Ovary (tissue), 9 donors: ENCODE measurements around the gene EPYC. TPM values are rescaled to one million over a fixed set of nuclear protein-coding genes. Genes with fewer than 3 reads are reported as not detected.

Experiments
- DNase-seq, 5 donors: peaks; one replicate each; pipeline ENCODE4 v3.0.0-alpha.2; 2019 to 2020
- H3K27ac ChIP-seq, 2 donors: fragments of 200-600 bp; one replicate each; pipeline versions ENCODE4 v1.5.1 to v1.8.0; 2019 to 2022
- H3K27me3 ChIP-seq: fragments of 200-600 bp; one replicate; pipeline ENCODE4 v1.8.0; 2022
- H3K36me3 ChIP-seq: fragments of 200-600 bp; sonication (generic); one replicate; pipeline ENCODE4 v1.5.1; 2019
- H3K4me1 ChIP-seq: one replicate; pipeline ENCODE4 v1.8.1; 2013; ENCODE audit warnings: mild to moderate bottlenecking, moderate library complexity; ENCODE audit not compliant: insufficient read depth
- H3K4me3 ChIP-seq: fragments of 200-600 bp; sonication (generic); one replicate; pipeline ENCODE4 v1.5.1; 2017
- H3K9me3 ChIP-seq, 2 donors: fragments of 200-600 bp in 1 of 2; sonication (generic) in 1 of 2; one replicate each; pipeline versions ENCODE4 v1.5.1 to v1.8.1; 2013 to 2019; ENCODE audit warnings: mild to moderate bottlenecking in 1 of 2, moderate library complexity in 1 of 2
- CTCF ChIP-seq, 3 donors: fragments of 450-650 bp in 2 of 3; fragments of 200-600 bp in 1 of 3; IDR thresholded peaks; one replicate each; pipeline versions ENCODE4 v1.5.1 to v1.8.0; 2016 to 2022; ENCODE audit warnings: antibody characterized with exemption in 3 of 3, mild to moderate bottlenecking in 1 of 3
- EP300 ChIP-seq: sonication (generic); formaldehyde crosslinking; IDR thresholded peaks from one replicate; pipeline ENCODE4 v1.6.1; 2017; ENCODE audit warnings: antibody characterized with exemption
- POLR2A ChIP-seq: fragments of 450-650 bp; IDR thresholded peaks from one replicate; pipeline ENCODE4 v1.6.1; 2017; ENCODE audit warnings: antibody characterized with exemption, mild to moderate bottlenecking, moderate library complexity
- WGBS, 3 donors: extraction: QIAGEN DNeasy Blood & Tissue Kit in 1 of 3; methylation state at CpG; one replicate each; pipeline versions ENCODE4 v1.1.5 to v1.1.7; 2013 to 2017; 5-methylcytosine and 5-hydroxymethylcytosine counted together
- intact Hi-C, 4 donors: fragments of 100-400 bp; cut with DNase I; formaldehyde crosslinking; loops; one replicate each; pipeline versions ENCODE4 v1.11.0 to v1.15.1; 2022 to 2023
- polyA plus RNA-seq, 2 donors: library from polyadenylated mRNA; stranded (reverse); fragments of 200-250 nt in 1 of 2; fragments of 350-450 nt in 1 of 2; fragmentation: Illumina TruSeq in 1 of 2; extraction: RNeasy Lipid Tissue Mini Kit (QIAGEN cat#74804) in 1 of 2; gene quantifications; one replicate each; pipeline ENCODE4 v1.2.3, GENCODE V29; 2013 to 2014
- total RNA-seq, 7 donors: library from RNA; depleted of rRNA in 2 of 7; stranded (reverse); fragments of >200 nt in 2 of 7; fragmentation: NEBNext Ultra II Directional in 3 of 7; extraction: Animal tissue kit (Norgen Biotek cat#: 25700) in 3 of 7; gene quantifications; one replicate each; pipeline versions ENCODE4 v1.1.0 to v1.2.4, GENCODE V29; 2016 to 2023
- donor health status: DM: no; HTN: no; CAD: no; lungs with moderate emphysema.
- donor health status: DM: no; HTN: no; CAD: no.
- donor health status: Bipolar disorder and iron deficiency.
- donor health status: DM: yes; HTN: yes; CAD: no.
- donor health status: DM: no; HTN: no; CAD: no.
- donor health status: DM: yes; HTN: yes; CAD: no.

EPYC gene
- total and polyA plus RNA-seq, 9 donors = 0.16 to 0.43 (median 0.24) TPM; not detected in 6

- DNase-seq = no peak
- no peaks in the 10 kb centered on the region for H3K27me3 ChIP-seq
- no peak for TF ChIP-seq CTCF (IDR thresholded peaks at IDR 0.05)
- no peak for TF ChIP-seq POLR2A
- TF ChIP-seq EP300 = no peak
- no peak overlapping the region for H3K4me3 ChIP-seq
- intact Hi-C loops = no loop called here
- no peaks in the 10 kb centered on the region for H3K36me3 ChIP-seq
- 75 to 87% (median 84%) methylated on average over 2 of the region's 2 CpGs for WGBS, 3 donors
- H3K9me3 ChIP-seq = no peaks in the 10 kb centered on the region
- H3K4me1 ChIP-seq = no peaks in the 10 kb centered on the region
- H3K27ac ChIP-seq = no peak overlapping the region
These were observed 40.2 kb downstream of the EPYC start for GRCh38 chr12:90964616-90965015.

GRCh38 chr12:90963946-90964345 lies 40.8 kb downstream of the EPYC start:
- Histone ChIP-seq H3K9me3 (no peaks in the 10 kb centered on the region), H3K36me3 (no peaks in the 10 kb centered on the region), H3K27me3 (no peaks in the 10 kb centered on the region), H3K4me1 (no peaks in the 10 kb centered on the region), H3K4me3 (no peak overlapping the region), H3K27ac (no peak overlapping the region)
- WGBS, 3 donors = 66 to 81% (median 75%) methylated on average over 6 of the region's 6 CpGs
- DNase-seq = no peak
- no peak for TF ChIP-seq EP300
- TF ChIP-seq POLR2A = no peak
- TF ChIP-seq CTCF (IDR thresholded peaks at IDR 0.05) = no peak
- intact Hi-C loops = no loop called here

- Histone ChIP-seq H3K27ac (no peak overlapping the region), H3K9me3 (no peaks in the 10 kb centered on the region), H3K27me3 (no peaks in the 10 kb centered on the region), H3K4me3 (no peak overlapping the region), H3K4me1 (no peaks in the 10 kb centered on the region), H3K36me3 (no peaks in the 10 kb centered on the region)
- intact Hi-C loops = no loop called here
- DNase-seq = no peak
- WGBS, 3 donors = 93 to 96% (median 93%) methylated on average over 4 of the region's 4 CpGs
- no peak for TF ChIP-seq EP300
- TF ChIP-seq POLR2A = no peak
- TF ChIP-seq CTCF (IDR thresholded peaks at IDR 0.05) = no peak
These were observed 43.6 kb downstream of the EPYC start for GRCh38 chr12:90961154-90961553.

- no peak overlapping the region for H3K4me3 ChIP-seq
- no peaks in the 10 kb centered on the region for H3K27me3 ChIP-seq
- intact Hi-C loops = no loop called here
- H3K36me3 ChIP-seq = no peaks in the 10 kb centered on the region
- no peak overlapping the region for H3K27ac ChIP-seq
- H3K4me1 ChIP-seq = no peaks in the 10 kb centered on the region
- TF ChIP-seq CTCF (IDR thresholded peaks at IDR 0.05) (peak in 2 of 3 donors; percentile 48 to 66), POLR2A (no peak)
- no peaks in the 10 kb centered on the region for H3K9me3 ChIP-seq
- WGBS, 3 donors = 0 to 3% (median 2%) methylated on average over 4 of the region's 4 CpGs
- peak in 1 of 5 donors; percentile 35 for DNase-seq
These were observed 45.1 kb downstream of the EPYC start for GRCh38 chr12:90959538-90960139.
